ENCODE results near the gene SPATS2.

Gene SPATS2

GRCh38 chr12:49560695-49561094, 193.4 kb downstream of the SPATS2 start:
- DNase-seq (ENCODE audit: extremely low read depth, low read depth) = no peak
- TF ChIP-seq CTCF (IDR thresholded peaks at IDR 0.05; ENCODE audit: low read depth, low read length) = no peak

GRCh38 chr12:49562233-49562632, 195.0 kb downstream of the SPATS2 start:
- no peak for DNase-seq (ENCODE audit: extremely low read depth, low read depth)
- TF ChIP-seq CTCF (IDR thresholded peaks at IDR 0.05; ENCODE audit: low read depth, low read length) = no peak

- no peak for DNase-seq (ENCODE audit: extremely low read depth, low read depth)
- no peak for TF ChIP-seq CTCF (IDR thresholded peaks at IDR 0.05; ENCODE audit: low read depth, low read length)
These were observed 195.6 kb downstream of the SPATS2 start for GRCh38 chr12:49562831-49563230.

- DNase-seq (ENCODE audit: extremely low read depth, low read depth) = no peak
- TF ChIP-seq CTCF (IDR thresholded peaks at IDR 0.05; ENCODE audit: low read depth, low read length) = no peak
These were observed 196.9 kb downstream of the SPATS2 start for GRCh38 chr12:49563951-49564685.

GRCh38 chr12:49564686-49565405, 197.6 kb downstream of the SPATS2 start:
- no peak for TF ChIP-seq CTCF (IDR thresholded peaks at IDR 0.05; ENCODE audit: low read depth, low read length)
- DNase-seq (ENCODE audit: extremely low read depth, low read depth) = no peak

- no peak for DNase-seq (ENCODE audit: extremely low read depth, low read depth)
- TF ChIP-seq CTCF (IDR thresholded peaks at IDR 0.05; ENCODE audit: low read depth, low read length) = no peak
These were observed 198.4 kb downstream of the SPATS2 start for GRCh38 chr12:49565406-49566265.
